HEK293 (cell line): ENCODE data around the gene LRRC59.

ENCODE experiments used
- CTCF ChIA-PET: fragments of 350-600 bp; formaldehyde crosslinking; extraction: SDS; loops from one replicate; lab custom pipeline; 2021; ENCODE audit warnings: antibody characterized with exemption; lab: Yijun Ruan, JAX
- POLR2A ChIA-PET: fragments of 300-600 bp; formaldehyde crosslinking; extraction: SDS; loops from one replicate; lab custom pipeline; 2020; ENCODE audit warnings: antibody characterized with exemption, inconsistent platforms; lab: Yijun Ruan, JAX
- H3K27ac ChIP-seq: fragments of 200-500 bp; sonication (Bioruptor generic); 2 replicates; pipeline ENCODE4 v1.5.1; 2014; ENCODE audit warnings: low read depth, low read length, control low read depth, inconsistent platforms; ENCODE audit errors: extremely low read depth
- H3K36me3 ChIP-seq, 2 experiments: fragments of 200-500 bp in 1 of 2; sonication (Bioruptor generic) in 1 of 2; 1 replicate in 1 of 2; 2 replicates in 1 of 2; pipeline ENCODE4 v1.5.1; 2014 to 2017; ENCODE audit warnings: inconsistent platforms in 2 of 2, low read length in 2 of 2; ENCODE audit not compliant: control insufficient read depth in 2 of 2, insufficient read depth in 1 of 2
- H3K4me1 ChIP-seq: fragments of 200-500 bp; sonication (Bioruptor generic); 2 replicates; pipeline ENCODE4 v1.5.1; 2014; ENCODE audit warnings: mild to moderate bottlenecking, low read length, inconsistent platforms; ENCODE audit not compliant: control insufficient read depth, insufficient read depth
- H3K4me3 ChIP-seq: 2 replicates; pipeline ENCODE4 v1.5.1; 2011; ENCODE audit warnings: low read depth, mild to moderate bottlenecking, control low read depth, low read length, moderate library complexity
- H3K9me3 ChIP-seq: fragments of 200-500 bp; sonication (Bioruptor generic); 2 replicates; pipeline ENCODE4 v1.5.1; 2014; ENCODE audit warnings: low read depth, low read length, inconsistent platforms; ENCODE audit not compliant: control insufficient read depth, insufficient read depth
- MYNN ChIP-seq: fragments of 450-650 bp; formaldehyde crosslinking; IDR thresholded peaks from 2 replicates; pipeline ENCODE4 v1.5.1; 2016; ENCODE audit warnings: missing biosample characterization, missing genetic modification characterization, borderline replicate concordance
- ZFP37 ChIP-seq: fragments of 450-650 bp; formaldehyde crosslinking; IDR thresholded peaks from 2 replicates; pipeline ENCODE4 v1.5.1; 2016; ENCODE audit warnings: missing biosample characterization, missing genetic modification characterization
- ZNF140 ChIP-seq: fragments of 450-650 bp; formaldehyde crosslinking; IDR thresholded peaks from 2 replicates; pipeline ENCODE4 v1.5.1; 2016; ENCODE audit warnings: missing biosample characterization, missing genetic modification characterization
- ZNF16 ChIP-seq: fragments of 450-650 bp; formaldehyde crosslinking; IDR thresholded peaks from 2 replicates; pipeline ENCODE4 v1.5.1; 2016; ENCODE audit warnings: low read depth, missing biosample characterization, missing genetic modification characterization
- ZNF18 ChIP-seq: fragments of 450-650 bp; formaldehyde crosslinking; IDR thresholded peaks from 2 replicates; pipeline ENCODE4 v1.5.1; 2016; ENCODE audit warnings: missing biosample characterization, missing genetic modification characterization
- ZNF214 ChIP-seq: fragments of 450-650 bp; formaldehyde crosslinking; IDR thresholded peaks from 2 replicates; pipeline ENCODE4 v1.5.1; 2017; ENCODE audit warnings: missing biosample characterization, mild to moderate bottlenecking, missing genetic modification characterization, borderline replicate concordance
- ZNF221 ChIP-seq: fragments of 450-650 bp; formaldehyde crosslinking; IDR thresholded peaks from 2 replicates; pipeline ENCODE4 v1.5.1; 2017; ENCODE audit warnings: missing biosample characterization, missing genetic modification characterization, borderline replicate concordance
- ZNF239 ChIP-seq: fragments of 450-650 bp; formaldehyde crosslinking; IDR thresholded peaks from 2 replicates; pipeline ENCODE4 v1.5.1; 2016; ENCODE audit warnings: missing biosample characterization, missing genetic modification characterization
- ZNF24 ChIP-seq: fragments of 450-650 bp; formaldehyde crosslinking; IDR thresholded peaks from 2 replicates; pipeline ENCODE4 v1.5.1; 2016; ENCODE audit warnings: missing biosample characterization, missing genetic modification characterization
- ZNF549 ChIP-seq: fragments of 450-650 bp; IDR thresholded peaks from 2 replicates; pipeline ENCODE4 v1.5.1; 2018; ENCODE audit warnings: missing biosample characterization, missing genetic modification characterization, mild to moderate bottlenecking, inconsistent platforms, moderate library complexity
- ZNF561 ChIP-seq: fragments of 450-650 bp; IDR thresholded peaks from 2 replicates; pipeline ENCODE4 v1.5.1; 2018; ENCODE audit warnings: missing biosample characterization, missing genetic modification characterization, borderline replicate concordance
- ZNF626 ChIP-seq: fragments of 450-650 bp; sonication (Bioruptor Pico); formaldehyde crosslinking; IDR thresholded peaks from 2 replicates; pipeline ENCODE4 v1.5.1; 2018; ENCODE audit warnings: missing biosample characterization, missing genetic modification characterization, inconsistent platforms
- ZNF664 ChIP-seq: fragments of 450-650 bp; formaldehyde crosslinking; IDR thresholded peaks from 2 replicates; pipeline ENCODE4 v1.5.1; 2016; ENCODE audit warnings: missing biosample characterization, missing genetic modification characterization
- ZNF837 ChIP-seq: fragments of 450-650 bp; formaldehyde crosslinking; IDR thresholded peaks from 2 replicates; pipeline ENCODE4 v1.5.1; 2016; ENCODE audit warnings: missing biosample characterization, missing genetic modification characterization
- ZSCAN5A ChIP-seq: fragments of 450-650 bp; formaldehyde crosslinking; IDR thresholded peaks from 2 replicates; pipeline ENCODE4 v1.5.1; 2016; ENCODE audit warnings: missing biosample characterization, missing genetic modification characterization
- TF ChIP-seq, protein P1 (sequence below): fragments of 450-650 bp; formaldehyde crosslinking; IDR thresholded peaks from 2 replicates; pipeline ENCODE4 v1.5.1; 2017; ENCODE audit warnings: missing biosample characterization, mild to moderate bottlenecking, missing genetic modification characterization, moderate library complexity
- TF ChIP-seq, protein P2 (sequence below): fragments of 450-650 bp; formaldehyde crosslinking; IDR thresholded peaks from 2 replicates; pipeline ENCODE4 v1.5.1; 2016; ENCODE audit warnings: missing biosample characterization, missing genetic modification characterization
- TF ChIP-seq, protein P3 (sequence below): fragments of 450-650 bp; formaldehyde crosslinking; IDR thresholded peaks from 2 replicates; pipeline ENCODE4 v1.5.1; 2017; ENCODE audit warnings: missing biosample characterization, missing genetic modification characterization
- TF ChIP-seq, protein P4 (sequence below): fragments of 450-650 bp; formaldehyde crosslinking; IDR thresholded peaks from 2 replicates; pipeline ENCODE4 v1.5.1; 2017; ENCODE audit warnings: missing biosample characterization, missing genetic modification characterization

The LRRC59 gene

GRCh38 chr17:50382931-50383330 is 14.4 kb downstream of the LRRC59 start (continued):
- TF ChIP-seq, protein P1, sequence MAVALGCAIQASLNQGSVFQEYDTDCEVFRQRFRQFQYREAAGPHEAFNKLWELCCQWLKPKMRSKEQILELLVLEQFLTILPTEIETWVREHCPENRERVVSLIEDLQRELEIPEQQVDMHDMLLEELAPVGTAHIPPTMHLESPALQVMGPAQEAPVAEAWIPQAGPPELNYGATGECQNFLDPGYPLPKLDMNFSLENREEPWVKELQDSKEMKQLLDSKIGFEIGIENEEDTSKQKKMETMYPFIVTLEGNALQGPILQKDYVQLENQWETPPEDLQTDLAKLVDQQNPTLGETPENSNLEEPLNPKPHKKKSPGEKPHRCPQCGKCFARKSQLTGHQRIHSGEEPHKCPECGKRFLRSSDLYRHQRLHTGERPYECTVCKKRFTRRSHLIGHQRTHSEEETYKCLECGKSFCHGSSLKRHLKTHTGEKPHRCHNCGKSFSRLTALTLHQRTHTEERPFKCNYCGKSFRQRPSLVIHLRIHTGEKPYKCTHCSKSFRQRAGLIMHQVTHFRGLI, result no peak
- no peak for TF ChIP-seq ZNF18 (tag by site-specific recombination)
- TF ChIP-seq ZNF221 (tag by site-specific recombination), result no peak
- no peak for TF ChIP-seq ZNF214 (tag by site-specific recombination)
- TF ChIP-seq, protein P2, sequence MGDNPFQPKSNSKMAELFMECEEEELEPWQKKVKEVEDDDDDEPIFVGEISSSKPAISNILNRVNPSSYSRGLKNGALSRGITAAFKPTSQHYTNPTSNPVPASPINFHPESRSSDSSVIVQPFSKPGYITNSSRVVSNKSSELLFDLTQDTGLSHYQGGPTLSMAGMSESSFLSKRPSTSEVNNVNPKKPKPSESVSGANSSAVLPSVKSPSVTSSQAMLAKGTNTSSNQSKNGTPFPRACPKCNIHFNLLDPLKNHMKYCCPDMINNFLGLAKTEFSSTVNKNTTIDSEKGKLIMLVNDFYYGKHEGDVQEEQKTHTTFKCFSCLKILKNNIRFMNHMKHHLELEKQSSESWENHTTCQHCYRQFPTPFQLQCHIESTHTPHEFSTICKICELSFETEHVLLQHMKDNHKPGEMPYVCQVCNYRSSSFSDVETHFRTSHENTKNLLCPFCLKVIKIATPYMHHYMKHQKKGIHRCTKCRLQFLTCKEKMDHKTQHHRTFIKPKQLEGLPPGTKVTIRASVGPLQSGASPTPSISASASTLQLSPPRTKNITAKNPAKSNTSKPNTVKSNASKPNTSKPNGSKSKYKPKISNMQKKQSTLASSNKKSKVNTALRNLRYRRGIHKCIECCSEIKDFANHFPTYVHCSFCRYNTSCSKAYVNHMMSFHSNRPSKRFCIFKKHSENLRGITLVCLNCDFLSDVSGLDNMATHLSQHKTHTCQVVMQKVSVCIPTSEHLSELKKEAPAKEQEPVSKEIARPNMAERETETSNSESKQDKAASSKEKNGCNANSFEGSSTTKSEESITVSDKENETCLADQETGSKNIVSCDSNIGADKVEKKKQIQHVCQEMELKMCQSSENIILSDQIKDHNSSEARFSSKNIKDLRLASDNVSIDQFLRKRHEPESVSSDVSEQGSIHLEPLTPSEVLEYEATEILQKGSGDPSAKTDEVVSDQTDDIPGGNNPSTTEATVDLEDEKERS (tag by site-specific recombination), result no peak
- no peak for TF ChIP-seq ZNF837 (tag by site-specific recombination)
- no peak for TF ChIP-seq ZNF626
- TF ChIP-seq ZNF561 (tag by site-specific recombination), result no peak
- no peak for TF ChIP-seq ZNF140 (tag by site-specific recombination)
- TF ChIP-seq ZFP37 (tag by site-specific recombination), result no peak
- no peak for TF ChIP-seq ZNF549 (tag by site-specific recombination)

DNA sequence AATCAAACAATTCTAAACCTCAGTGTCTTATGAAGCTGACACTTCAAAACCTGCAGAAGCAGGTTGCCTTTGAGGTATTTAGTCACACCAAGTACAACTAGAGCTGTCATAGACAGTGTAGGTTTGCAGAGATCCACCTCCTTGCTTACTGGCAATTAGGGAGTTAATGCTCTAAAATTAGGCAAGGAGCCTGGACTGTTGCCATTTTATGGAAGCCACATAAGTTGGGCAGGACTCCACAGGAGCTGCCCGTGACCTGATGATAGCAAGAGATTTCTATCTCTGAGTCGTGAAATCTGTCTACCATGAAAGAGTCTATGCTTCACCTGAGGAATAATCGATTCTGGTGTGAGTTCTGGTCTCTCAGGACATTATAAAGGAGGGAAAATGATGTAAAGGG is 15.4 kb downstream of the LRRC59 start:
- Histone ChIP-seq H3K9me3 (no peaks in the 10 kb centered on the region), H3K4me3 (no peak overlapping the region), H3K27ac (peak overlapping the region; percentile 24; the same call in 1 of the 2 replicates), H3K36me3 (peaks cover 64 to 98% of the 10 kb centered on the region in 2 experiments), H3K4me1 (no peaks in the 10 kb centered on the region)
- CTCF ChIA-PET, result interaction anchor here (0.8 to 8.8 kb wide), 6 partner anchors 10 to 182 kb away, joined by 3 to 69 read pairs (median 8); partner anchors contain the start of genes LRRC59 and RSAD1
- POLR2A ChIA-PET, result interaction anchor here (0.8 to 5.5 kb wide), 7 partner anchors 9 to 84 kb away, joined by 3 to 41 read pairs (median 4); partner anchors contain the start of gene LRRC59
- TF ChIP-seq, protein P3, sequence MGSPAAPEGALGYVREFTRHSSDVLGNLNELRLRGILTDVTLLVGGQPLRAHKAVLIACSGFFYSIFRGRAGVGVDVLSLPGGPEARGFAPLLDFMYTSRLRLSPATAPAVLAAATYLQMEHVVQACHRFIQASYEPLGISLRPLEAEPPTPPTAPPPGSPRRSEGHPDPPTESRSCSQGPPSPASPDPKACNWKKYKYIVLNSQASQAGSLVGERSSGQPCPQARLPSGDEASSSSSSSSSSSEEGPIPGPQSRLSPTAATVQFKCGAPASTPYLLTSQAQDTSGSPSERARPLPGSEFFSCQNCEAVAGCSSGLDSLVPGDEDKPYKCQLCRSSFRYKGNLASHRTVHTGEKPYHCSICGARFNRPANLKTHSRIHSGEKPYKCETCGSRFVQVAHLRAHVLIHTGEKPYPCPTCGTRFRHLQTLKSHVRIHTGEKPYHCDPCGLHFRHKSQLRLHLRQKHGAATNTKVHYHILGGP (tag by site-specific recombination), result no peak
- TF ChIP-seq ZNF837 (tag by site-specific recombination), result no peak
- no peak for TF ChIP-seq ZNF239
- TF ChIP-seq ZNF24 (tag by site-specific recombination), result no peak
- no peak for TF ChIP-seq ZNF664 (tag by site-specific recombination)
- TF ChIP-seq ZNF16, result no peak
- TF ChIP-seq ZSCAN5A (tag by site-specific recombination), result no peak
- TF ChIP-seq, protein P4, sequence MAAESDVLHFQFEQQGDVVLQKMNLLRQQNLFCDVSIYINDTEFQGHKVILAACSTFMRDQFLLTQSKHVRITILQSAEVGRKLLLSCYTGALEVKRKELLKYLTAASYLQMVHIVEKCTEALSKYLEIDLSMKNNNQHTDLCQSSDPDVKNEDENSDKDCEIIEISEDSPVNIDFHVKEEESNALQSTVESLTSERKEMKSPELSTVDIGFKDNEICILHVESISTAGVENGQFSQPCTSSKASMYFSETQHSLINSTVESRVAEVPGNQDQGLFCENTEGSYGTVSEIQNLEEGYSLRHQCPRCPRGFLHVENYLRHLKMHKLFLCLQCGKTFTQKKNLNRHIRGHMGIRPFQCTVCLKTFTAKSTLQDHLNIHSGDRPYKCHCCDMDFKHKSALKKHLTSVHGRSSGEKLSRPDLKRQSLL (tag by site-specific recombination), result no peak
- no peak for TF ChIP-seq MYNN (tag by site-specific recombination)
